HCT116 (cell line): ENCODE measurements around the gene TNXB. TPM values are rescaled to one million over a fixed set of nuclear protein-coding genes. Genes with fewer than 3 reads are reported as not detected.

ENCODE experiments used
- ATAC-seq: fragments of 200-7000 bp; cut with Tn5 transposase; 2 replicates; pipeline ENCODE4 v1.9.1; 2020; ENCODE audit warnings: mild to moderate bottlenecking, moderate library complexity
- BruUV-seq: library from RNA; stranded (reverse); fragments of 400-500 nt; replicated peaks from 2 replicates; lab custom pipeline; 2021; lab: Mats Ljungman, UMichigan
- CTCF ChIA-PET: fragments of 300-600 bp; sonication (Branson Sonifier 250); formaldehyde crosslinking; loops from one replicate; lab custom pipeline; 2021; ENCODE audit warnings: antibody characterized with exemption; lab: Charles Lee
- POLR2A ChIA-PET: fragments of 300-600, 350-600 bp; sonication (Branson Sonifier 250); formaldehyde crosslinking; loops from one replicate; lab custom pipeline; 2021; ENCODE audit warnings: antibody characterized with exemption; lab: Charles Lee
- RAD21 ChIA-PET, 2 experiments: fragments of 300-600 bp; sonication (Branson Sonifier 250); formaldehyde crosslinking; loops; one replicate each; lab custom pipeline; 2023; ENCODE audit warnings: low total read pairs in 2 of 2; ENCODE audit not compliant: uncharacterized antibody in 2 of 2, unreplicated experiment in 2 of 2, low non-redundant PET in 1 of 2; lab: Charles Lee
- DNase-seq: peaks from one replicate; pipeline ENCODE4 v3.0.0-alpha.2; 2010; ENCODE audit warnings: low read depth, low spot score
- H2AFZ ChIP-seq: fragments of 200-600 bp; shearing (Covaris generic), sonication (generic); 2 replicates; pipeline ENCODE4 v1.6.1; 2017; ENCODE audit warnings: low read depth, mixed run types, mixed read lengths, antibody characterized with exemption, low read length; ENCODE audit not compliant: poor library complexity, severe bottlenecking
- H3K27ac ChIP-seq: 2 replicates; pipeline ENCODE4 v1.5.1; 2012; ENCODE audit warnings: low read depth, low read length
- H3K27me3 ChIP-seq: fragments of 200-600 bp; sonication (generic); 2 replicates; pipeline ENCODE4 v1.6.1; 2016; ENCODE audit warnings: mixed run types, low read length, mixed read lengths; ENCODE audit not compliant: insufficient read depth
- H3K36me3 ChIP-seq, 2 experiments: fragments of 200-500 bp in 1 of 2; fragments of 200-600 bp in 1 of 2; sonication (Bioruptor generic) in 1 of 2; sonication (generic) in 1 of 2; 2 replicates each; pipeline versions ENCODE4 v1.5.1 to v1.6.1; 2014 to 2016; ENCODE audit warnings: low read length in 2 of 2, inconsistent platforms in 1 of 2, mixed read lengths in 1 of 2, mixed run types in 1 of 2; ENCODE audit not compliant: insufficient read depth in 2 of 2, control insufficient read depth in 1 of 2
- H3K4me1 ChIP-seq, 2 experiments: fragments of 200-600 bp in 1 of 2; sonication (generic) in 1 of 2; 2 replicates each; pipeline versions ENCODE4 v1.5.1 to v1.6.1; 2012 to 2017; ENCODE audit warnings: low read length in 2 of 2, inconsistent platforms in 1 of 2, mild to moderate bottlenecking in 1 of 2, mixed read lengths in 1 of 2, mixed run types in 1 of 2, moderate library complexity in 1 of 2; ENCODE audit not compliant: insufficient read depth in 2 of 2, control insufficient read depth in 1 of 2
- H3K4me2 ChIP-seq: fragments of 200-600 bp; sonication (generic); 2 replicates; pipeline ENCODE4 v1.6.1; 2017; ENCODE audit warnings: mixed run types, low read length, mixed read lengths
- H3K4me3 ChIP-seq, 2 experiments: fragments of 200-600 bp in 1 of 2; sonication (generic) in 1 of 2; replicated peaks in 1 of 2; 2 replicates each; pipeline ENCODE4 v1.5.1; 2011 to 2016; ENCODE audit warnings: low read length in 2 of 2, control low read depth in 1 of 2, low read depth in 1 of 2, mild to moderate bottlenecking in 1 of 2, mixed read lengths in 1 of 2, mixed run types in 1 of 2
- H3K79me2 ChIP-seq: fragments of 200-600 bp; sonication (generic); 2 replicates; pipeline ENCODE4 v1.6.1; 2017; ENCODE audit warnings: mild to moderate bottlenecking, mixed run types, low read length, moderate library complexity, mixed read lengths; ENCODE audit not compliant: insufficient read depth
- H3K9ac ChIP-seq: fragments of 200-600 bp; sonication (generic); 2 replicates; pipeline ENCODE4 v1.6.1; 2016; ENCODE audit warnings: low read length, mixed read lengths
- H3K9me2 ChIP-seq: fragments of 200-600 bp; sonication (generic), shearing (Covaris generic); 2 replicates; pipeline ENCODE4 v1.6.1; 2017; ENCODE audit warnings: mixed run types, mild to moderate bottlenecking, moderate library complexity; ENCODE audit not compliant: insufficient read depth
- H3K9me3 ChIP-seq, 2 experiments: fragments of 200-500 bp in 1 of 2; fragments of 200-600 bp in 1 of 2; sonication (Bioruptor generic) in 1 of 2; sonication (generic) in 1 of 2; 2 replicates each; pipeline ENCODE4 v1.6.1; 2014 to 2017; ENCODE audit warnings: low read length in 2 of 2, mixed read lengths in 2 of 2, inconsistent platforms in 1 of 2, low read depth in 1 of 2, mild to moderate bottlenecking in 1 of 2, mixed run types in 1 of 2, moderate library complexity in 1 of 2; ENCODE audit not compliant: control insufficient read depth in 1 of 2, insufficient read depth in 1 of 2
- H4K20me1 ChIP-seq: fragments of 200-600 bp; sonication (generic), shearing (Covaris generic); 2 replicates; pipeline ENCODE4 v1.6.1; 2017; ENCODE audit warnings: mixed run types, mild to moderate bottlenecking, moderate library complexity; ENCODE audit not compliant: insufficient read depth
- CBX3 ChIP-seq: IDR thresholded peaks from 2 replicates; pipeline ENCODE4 v1.6.1; 2012; ENCODE audit warnings: low read depth
- ELF1 ChIP-seq: IDR thresholded peaks from 2 replicates; pipeline ENCODE4 v1.6.1; 2012; ENCODE audit warnings: low read depth, borderline replicate concordance
- JUND ChIP-seq: IDR thresholded peaks from 2 replicates; pipeline ENCODE4 v1.6.1; 2012
- MAX ChIP-seq: IDR thresholded peaks from 2 replicates; pipeline ENCODE4 v1.6.1; 2012
- POLR2AphosphoS5 ChIP-seq: IDR thresholded peaks from 2 replicates; pipeline ENCODE4 v1.6.1; 2011; ENCODE audit warnings: mild to moderate bottlenecking, low read depth, low read length, moderate library complexity
- REST ChIP-seq: IDR thresholded peaks from 2 replicates; pipeline ENCODE4 v1.6.1; 2012; ENCODE audit warnings: low read depth
- SIN3A ChIP-seq: IDR thresholded peaks from 2 replicates; pipeline ENCODE4 v1.6.1; 2012; ENCODE audit warnings: low read depth
- intact Hi-C: fragments of 100-400 bp; cut with micrococcal nuclease; formaldehyde crosslinking; loops from 2 replicates; pipeline ENCODE4 v1.10.0; 2022
- total RNA-seq: library from RNA; stranded (reverse); gene quantifications from one replicate; pipeline ENCODE4 v1.2.1, GENCODE V29; 2021; ENCODE audit not compliant: unreplicated experiment

TNXB gene
- total RNA-seq, 1 experiment from 2014 or later = 8.5 TPM

GRCh38 chr6:32110632-32111031, 1.5 kb upstream of the TNXB start:
- Histone ChIP-seq H2AFZ (no peak overlapping the region), H3K4me2 (no peak overlapping the region), H3K27me3 (no peaks in the 10 kb centered on the region), H3K27ac (no peak overlapping the region), H3K4me1 (peaks cover 8 to 43% of the 10 kb centered on the region in 2 experiments; a peak in 3 of 4 replicates), H3K9ac (no peak overlapping the region), H4K20me1 (no peaks in the 10 kb centered on the region), H3K4me3 (no peak overlapping the region), H3K79me2 (no peaks in the 10 kb centered on the region), H3K36me3 (no peaks in the 10 kb centered on the region), H3K9me2 (no peaks in the 10 kb centered on the region), H3K9me3 (no peaks in the 10 kb centered on the region)
- DNase-seq (no peak), ATAC-seq (no peak)
- TF ChIP-seq JUND = no peak
- peak; percentile 30; the same call in 1 of the 2 replicates for TF ChIP-seq POLR2AphosphoS5
- TF ChIP-seq REST = no peak
- no peak for TF ChIP-seq ELF1
- TF ChIP-seq CBX3 = no peak
- no peak for TF ChIP-seq MAX
- no peak for TF ChIP-seq SIN3A
- POLR2A ChIA-PET = no interaction called here
- RAD21 ChIA-PET = no interaction called here
- no TSS peak for BruUV-seq
- CTCF ChIA-PET = no interaction called here
- intact Hi-C loops = no loop called here
